ENCODE results near the gene CRMP1. TPM values are rescaled to one million over a fixed set of nuclear protein-coding genes. Genes with fewer than 3 reads are reported as not detected.

The CRMP1 gene
- total and polyA plus RNA-seq, 9 of the 15 experiments (the other 6 are each of a cell fraction or from before 2014, with no cell fraction given), result 0.03 to 0.04 TPM; not detected in 7

- peak; percentile 56; the same call in 1 of the 2 replicates for TF ChIP-seq VEZF1 (CRISPR knock-in tag; IDR thresholded peaks at IDR 0.05)
- no peak for TF ChIP-seq HBP1 (CRISPR knock-in tag; IDR thresholded peaks at IDR 0.05)
- TF ChIP-seq CREM (IDR thresholded peaks at IDR 0.05; ENCODE audit: low read depth), result peak; percentile 16; the same call in 1 of the 2 replicates
- peak; percentile 71 for TF ChIP-seq GABPA (tag; conservative IDR thresholded peaks at IDR 0.05; ENCODE audit: low read depth)
- no peak for TF ChIP-seq SIN3A (IDR thresholded peaks at IDR 0.05; ENCODE audit: borderline replicate concordance in 2 of 2, control insufficient read depth in 1 of 2, low read depth in 2 of 2, low read length in 2 of 2)
- no peak for TF ChIP-seq HSF4 (CRISPR knock-in tag; IDR thresholded peaks at IDR 0.05; ENCODE audit: borderline replicate concordance)
- TF ChIP-seq L3MBTL2 (IDR thresholded peaks at IDR 0.05), result peak; percentile 87
- TF ChIP-seq MYNN (IDR thresholded peaks at IDR 0.05), result no peak
- TF ChIP-seq MYNN (CRISPR knock-in tag; IDR thresholded peaks at IDR 0.05), result no peak
- TF ChIP-seq ARHGAP35 (IDR thresholded peaks at IDR 0.05; ENCODE audit: partially characterized antibody), result no peak
- no peak for TF ChIP-seq FOXJ3 (CRISPR knock-in tag; IDR thresholded peaks at IDR 0.05)
- TF ChIP-seq, protein P1, sequence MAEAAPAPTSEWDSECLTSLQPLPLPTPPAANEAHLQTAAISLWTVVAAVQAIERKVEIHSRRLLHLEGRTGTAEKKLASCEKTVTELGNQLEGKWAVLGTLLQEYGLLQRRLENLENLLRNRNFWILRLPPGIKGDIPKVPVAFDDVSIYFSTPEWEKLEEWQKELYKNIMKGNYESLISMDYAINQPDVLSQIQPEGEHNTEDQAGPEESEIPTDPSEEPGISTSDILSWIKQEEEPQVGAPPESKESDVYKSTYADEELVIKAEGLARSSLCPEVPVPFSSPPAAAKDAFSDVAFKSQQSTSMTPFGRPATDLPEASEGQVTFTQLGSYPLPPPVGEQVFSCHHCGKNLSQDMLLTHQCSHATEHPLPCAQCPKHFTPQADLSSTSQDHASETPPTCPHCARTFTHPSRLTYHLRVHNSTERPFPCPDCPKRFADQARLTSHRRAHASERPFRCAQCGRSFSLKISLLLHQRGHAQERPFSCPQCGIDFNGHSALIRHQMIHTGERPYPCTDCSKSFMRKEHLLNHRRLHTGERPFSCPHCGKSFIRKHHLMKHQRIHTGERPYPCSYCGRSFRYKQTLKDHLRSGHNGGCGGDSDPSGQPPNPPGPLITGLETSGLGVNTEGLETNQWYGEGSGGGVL (CRISPR knock-in tag; IDR thresholded peaks at IDR 0.05), result no peak
- no peak for TF ChIP-seq KLF16 (IDR thresholded peaks at IDR 0.05)
- TF ChIP-seq, protein P2, sequence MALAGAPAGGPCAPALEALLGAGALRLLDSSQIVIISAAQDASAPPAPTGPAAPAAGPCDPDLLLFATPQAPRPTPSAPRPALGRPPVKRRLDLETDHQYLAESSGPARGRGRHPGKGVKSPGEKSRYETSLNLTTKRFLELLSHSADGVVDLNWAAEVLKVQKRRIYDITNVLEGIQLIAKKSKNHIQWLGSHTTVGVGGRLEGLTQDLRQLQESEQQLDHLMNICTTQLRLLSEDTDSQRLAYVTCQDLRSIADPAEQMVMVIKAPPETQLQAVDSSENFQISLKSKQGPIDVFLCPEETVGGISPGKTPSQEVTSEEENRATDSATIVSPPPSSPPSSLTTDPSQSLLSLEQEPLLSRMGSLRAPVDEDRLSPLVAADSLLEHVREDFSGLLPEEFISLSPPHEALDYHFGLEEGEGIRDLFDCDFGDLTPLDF (CRISPR knock-in tag; IDR thresholded peaks at IDR 0.05), result no peak
These were observed 47.8 kb upstream of the CRMP1 start (continued) for GRCh38 chr4:5940470-5941203.
